Right cardiac atrium (tissue), 5 donors: Measurements from ENCODE around the gene ZMYND11. TPM values are rescaled to one million over a fixed set of nuclear protein-coding genes. Genes with fewer than 3 reads are reported as not detected.

Experiments
- ATAC-seq, 2 donors: fragments of 200-7000 bp; cut with Tn5 transposase; one replicate each; pipeline versions ENCODE4 v1.8.0 to v1.9.1; 2020; ENCODE audit warnings: moderate library complexity in 2 of 2, mild to moderate bottlenecking in 1 of 2
- DNase-seq, 3 donors: peaks; one replicate each; pipeline ENCODE4 v3.0.0-alpha.2; 2020
- H3K27ac ChIP-seq: one replicate; pipeline ENCODE4 v1.5.1; 2013; ENCODE audit warnings: mild to moderate bottlenecking, low read length, control low read depth, moderate library complexity
- H3K27me3 ChIP-seq: one replicate; pipeline ENCODE4 v1.6.1; 2013; ENCODE audit not compliant: control insufficient read depth, insufficient read depth
- H3K4me1 ChIP-seq: one replicate; pipeline ENCODE4 v1.6.1; 2013; ENCODE audit warnings: low read length; ENCODE audit not compliant: control insufficient read depth, insufficient read depth
- H3K4me3 ChIP-seq: one replicate; pipeline ENCODE4 v1.5.1; 2013; ENCODE audit warnings: low read length, control low read depth
- H3K9me3 ChIP-seq: one replicate; pipeline ENCODE4 v1.6.1; 2013; ENCODE audit warnings: low read length; ENCODE audit not compliant: control insufficient read depth
- WGBS: extraction: QIAGEN DNeasy Blood & Tissue Kit; methylation state at CpG from one replicate; pipeline ENCODE4 v1.1.7; 2013; 5-methylcytosine and 5-hydroxymethylcytosine counted together
- intact Hi-C, 4 donors: fragments of 100-400 bp; cut with DNase I; formaldehyde crosslinking; loops; one replicate each; pipeline versions ENCODE4 v1.11.0 to v1.14.0; 2022 to 2023
- polyA plus RNA-seq: library from polyadenylated mRNA; stranded (reverse); fragments of 200-250 nt; gene quantifications from one replicate; pipeline ENCODE4 v1.2.3, GENCODE V29; 2013
- total RNA-seq, 4 donors: library from RNA; stranded (reverse); fragmentation: NEBNext Ultra II Directional; extraction: Animal tissue kit (Norgen Biotek cat#: 25700); gene quantifications; one replicate each; pipeline ENCODE4 v1.2.1, GENCODE V29; 2021
- donor health status: healthy with polysubstance abuse.
- donor health status: DM: no; HTN: yes; CAD: no.
- donor health status: DM: no; HTN: no; CAD: no.
- donor health status: DM: no; HTN: yes; CAD: no; lungs with severe emphysema.
- donor health status: DM: yes; HTN: yes; CAD: no.

ZMYND11 gene
- total and polyA plus RNA-seq, 5 donors = 42.2 to 89.4 (median 83.4) TPM

DNA sequence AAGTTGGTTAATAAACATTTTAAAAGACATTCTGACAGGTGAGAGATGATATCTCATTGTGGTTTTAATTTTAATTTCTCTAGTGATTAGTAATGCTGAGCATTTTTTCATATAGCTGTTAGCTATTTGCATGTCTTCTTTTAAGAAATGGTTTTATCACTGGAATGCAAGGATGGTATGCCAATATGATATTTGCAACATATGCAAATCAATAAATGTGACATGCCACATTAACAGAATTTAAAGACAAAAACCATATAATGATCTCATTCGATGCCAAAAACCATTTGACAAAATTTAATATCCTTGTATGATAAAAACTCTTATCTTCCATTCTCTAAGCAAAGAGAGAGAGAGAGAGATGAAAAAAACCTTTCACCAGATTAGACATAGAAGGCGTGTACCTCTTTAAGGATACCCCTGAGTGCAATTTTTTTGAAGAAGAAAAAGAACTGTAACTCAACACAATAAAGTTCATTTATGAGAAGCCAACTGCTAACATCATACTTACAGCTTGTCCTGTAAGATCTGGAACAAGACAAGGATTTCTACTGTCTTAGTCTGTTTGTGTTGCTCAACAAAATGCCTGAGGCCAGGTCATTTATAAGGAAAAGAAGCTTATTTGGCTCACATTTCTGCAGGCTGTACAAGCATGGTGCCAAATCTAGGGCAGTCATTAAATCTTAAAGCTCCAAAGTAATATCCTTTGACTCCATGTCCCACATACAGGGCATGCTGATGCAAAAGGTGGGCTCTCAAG lies 39.7 kb upstream of the ZMYND11 start:
- Histone ChIP-seq H3K27ac (no peak overlapping the region), H3K4me3 (no peak overlapping the region), H3K9me3 (no peaks in the 10 kb centered on the region), H3K4me1 (no peaks in the 10 kb centered on the region), H3K27me3 (no peaks in the 10 kb centered on the region)
- DNase-seq (no peak), ATAC-seq (no peak)
- WGBS = 58% methylated on average over 2 of the region's 2 CpGs
- intact Hi-C loops = no loop called here

GRCh38 chr10:96466-96865 lies 38.8 kb upstream of the ZMYND11 start:
- Histone ChIP-seq H3K4me1 (no peaks in the 10 kb centered on the region), H3K4me3 (no peak overlapping the region), H3K9me3 (no peaks in the 10 kb centered on the region), H3K27me3 (no peaks in the 10 kb centered on the region), H3K27ac (no peak overlapping the region)
- ATAC-seq = no peak
- 9% methylated on average over 1 of the region's 1 CpG for whole genome bisulfite sequencing
- intact Hi-C loops = no loop called here
- DNase-seq = no peak

DNA sequence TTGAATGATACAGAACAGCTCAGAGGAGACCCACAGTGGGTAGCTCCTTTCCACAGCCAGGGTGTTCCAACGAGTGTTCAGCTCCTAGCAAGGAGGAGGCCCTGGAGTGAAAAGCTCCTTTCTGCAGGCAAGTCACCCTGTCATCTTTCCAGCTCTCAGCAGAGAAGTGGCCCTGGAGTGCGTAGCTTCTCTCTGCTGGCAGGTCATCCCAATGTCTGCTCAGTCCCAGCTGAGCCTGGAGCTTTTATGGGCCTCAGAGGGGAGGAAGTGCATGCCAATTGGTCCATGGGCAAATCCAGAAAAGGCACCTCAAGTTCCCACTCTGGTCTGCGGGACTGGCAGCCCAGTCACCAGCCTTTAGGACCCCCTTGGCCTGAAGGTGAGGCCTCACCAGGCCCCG lies 30.8 kb upstream of the ZMYND11 start:
- H3K9me3 ChIP-seq = no peaks in the 10 kb centered on the region
- H3K27me3 ChIP-seq = no peaks in the 10 kb centered on the region
- WGBS = 82% methylated on average over 4 of the region's 4 CpGs
- H3K4me1 ChIP-seq = no peaks in the 10 kb centered on the region
- no peak overlapping the region for H3K27ac ChIP-seq
- no peak for DNase-seq
- intact Hi-C loops = no loop called here
- H3K4me3 ChIP-seq = no peak overlapping the region
- ATAC-seq = no peak

GRCh38 chr10:104862-105565 lies 30.2 kb upstream of the ZMYND11 start:
- ATAC-seq = peak; percentile 25 to 51
- Histone ChIP-seq H3K9me3 (no peaks in the 10 kb centered on the region), H3K4me3 (no peak overlapping the region), H3K27me3 (no peaks in the 10 kb centered on the region), H3K4me1 (no peaks in the 10 kb centered on the region), H3K27ac (no peak overlapping the region)
- intact Hi-C loops = no loop called here
- 88% methylated on average over 16 of the region's 16 CpGs for WGBS
- no peak for DNase-seq

DNA sequence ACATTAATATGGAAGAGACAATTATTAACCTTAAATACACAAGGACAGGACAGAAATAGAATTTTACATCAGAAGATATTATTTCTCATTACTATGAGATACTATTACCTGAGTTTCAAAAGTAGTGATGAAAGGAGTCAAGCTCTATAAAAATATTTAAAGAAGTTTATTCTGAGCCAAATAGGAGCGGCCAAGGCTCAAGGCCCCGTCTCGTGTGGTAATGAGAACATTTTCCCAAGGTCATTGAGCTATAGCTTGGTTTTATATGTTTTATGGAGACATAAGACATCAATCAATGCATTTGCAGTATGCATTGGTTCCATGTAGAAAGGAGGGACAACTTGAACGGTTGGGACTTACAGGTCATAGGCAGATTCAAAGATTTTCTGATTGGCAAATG lies 29.4 kb upstream of the ZMYND11 start:
- H3K4me1 ChIP-seq = no peaks in the 10 kb centered on the region
- 91% methylated on average over 4 of the region's 4 CpGs for WGBS
- H3K27me3 ChIP-seq = no peaks in the 10 kb centered on the region
- no peak overlapping the region for H3K27ac ChIP-seq
- H3K9me3 ChIP-seq = no peaks in the 10 kb centered on the region
- ATAC-seq = no peak
- intact Hi-C loops = no loop called here
- no peak for DNase-seq
- no peak overlapping the region for H3K4me3 ChIP-seq

DNA sequence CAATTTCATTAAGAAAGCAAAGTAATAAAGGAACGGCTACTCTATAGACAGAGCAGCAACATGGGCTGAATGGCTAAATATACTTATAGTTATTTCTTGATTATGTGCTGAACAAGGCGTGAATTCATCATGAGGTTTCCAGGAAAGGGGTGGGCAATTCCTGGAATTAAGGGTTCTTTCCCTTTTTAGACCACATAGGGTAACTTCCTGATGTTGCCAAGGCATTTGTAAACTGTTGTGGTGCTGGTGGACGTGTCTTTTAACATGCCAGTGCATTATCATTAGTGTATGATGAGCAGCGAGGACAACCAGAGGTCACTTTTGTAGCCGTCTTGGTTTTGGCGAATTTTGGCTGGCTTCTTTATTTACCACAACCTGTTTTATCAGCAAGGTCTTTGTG lies 28.5 kb upstream of the ZMYND11 start:
- no peak overlapping the region for H3K4me3 ChIP-seq
- no peak for ATAC-seq
- 49% methylated on average over 6 of the region's 6 CpGs for WGBS
- intact Hi-C loops = no loop called here
- no peaks in the 10 kb centered on the region for H3K4me1 ChIP-seq
- no peaks in the 10 kb centered on the region for H3K9me3 ChIP-seq
- H3K27ac ChIP-seq = no peak overlapping the region
- H3K27me3 ChIP-seq = no peaks in the 10 kb centered on the region
- DNase-seq = no peak

- Histone ChIP-seq H3K27ac (no peak overlapping the region), H3K9me3 (no peaks in the 10 kb centered on the region), H3K27me3 (no peaks in the 10 kb centered on the region), H3K4me3 (no peak overlapping the region), H3K4me1 (no peaks in the 10 kb centered on the region)
- ATAC-seq (no peak), DNase-seq (no peak)
- intact Hi-C loops = no loop called here
- WGBS = 69% methylated on average over 3 of the region's 3 CpGs
These were observed 23.0 kb upstream of the ZMYND11 start for GRCh38 chr10:112246-112645.

DNA sequence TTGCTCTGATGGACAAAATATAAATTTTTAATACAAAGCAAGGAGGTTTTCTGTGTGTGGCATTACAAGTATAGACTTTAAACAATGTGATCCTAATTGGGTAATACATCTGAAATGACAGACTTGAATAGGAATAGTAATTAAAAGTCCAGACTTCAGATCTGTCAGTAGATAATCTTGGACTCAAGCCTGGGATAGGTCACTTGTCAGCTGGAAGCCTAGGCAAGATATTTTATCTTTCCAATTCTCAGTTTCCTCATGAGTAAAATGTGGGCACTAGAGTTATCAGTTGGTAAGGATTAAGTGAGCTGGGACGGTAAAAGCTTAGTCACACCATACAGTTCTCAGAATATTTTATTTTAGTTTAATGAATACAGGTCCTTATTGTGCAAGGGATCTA lies 10.4 kb upstream of the ZMYND11 start:
- H3K27ac ChIP-seq = no peak overlapping the region
- DNase-seq (no peak), ATAC-seq (no peak)
- no peak overlapping the region for H3K4me3 ChIP-seq
- intact Hi-C loops = no loop called here
- H3K27me3 ChIP-seq = no peaks in the 10 kb centered on the region
- no peaks in the 10 kb centered on the region for H3K4me1 ChIP-seq
- H3K9me3 ChIP-seq = no peaks in the 10 kb centered on the region
- WGBS = 82% methylated on average over 1 of the region's 1 CpG

DNA sequence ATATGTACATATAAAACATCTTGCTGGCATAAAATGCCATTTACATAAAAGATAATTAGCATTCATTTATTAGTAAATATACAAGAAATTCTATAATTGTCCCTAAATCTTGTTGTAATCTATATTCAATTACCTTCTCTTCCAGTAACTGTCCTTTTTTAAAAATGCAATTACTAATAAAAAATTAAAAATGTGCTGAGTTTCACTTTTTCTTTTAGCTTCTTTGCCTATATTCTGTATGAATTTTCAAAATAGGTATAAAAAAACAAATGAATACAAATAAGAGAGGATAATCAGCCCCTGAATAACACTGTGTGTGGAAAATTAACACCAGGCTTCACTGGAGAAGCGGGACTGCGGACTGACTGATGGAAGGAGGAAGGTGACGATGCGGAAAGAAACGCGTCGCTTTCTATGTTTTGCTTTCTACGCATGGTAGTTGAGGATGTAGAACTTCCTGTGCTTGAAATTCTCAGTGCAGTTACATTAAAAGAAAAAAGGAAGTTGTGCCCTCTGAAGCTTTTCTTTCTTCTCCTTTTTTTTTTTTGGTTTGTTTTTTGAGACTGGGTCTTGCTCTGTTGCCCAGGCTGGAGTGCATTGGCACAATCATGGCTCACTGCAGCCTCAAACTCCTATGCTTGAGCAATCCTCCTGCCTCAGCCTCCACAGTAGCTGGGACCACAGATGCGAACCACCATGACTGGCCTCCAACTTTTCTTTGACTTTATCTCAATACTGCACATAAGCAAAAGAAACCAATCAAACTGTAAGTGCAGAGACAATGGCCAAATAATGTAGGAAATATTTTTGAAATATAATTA lies 7.4 kb upstream of the ZMYND11 start:
- DNase-seq (peak in 1 of 3 donors; percentile 48), ATAC-seq (peak in 1 of 2 donors; percentile 39)
- no peaks in the 10 kb centered on the region for H3K9me3 ChIP-seq
- H3K27me3 ChIP-seq = no peaks in the 10 kb centered on the region
- no peak overlapping the region for H3K27ac ChIP-seq
- intact Hi-C loops = no loop called here
- H3K4me1 ChIP-seq = peaks cover 2% of the 10 kb centered on the region
- peak overlapping the region; percentile 9 for H3K4me3 ChIP-seq
- WGBS = 61% methylated on average over 9 of the region's 9 CpGs

- ATAC-seq (no peak), DNase-seq (no peak)
- Histone ChIP-seq H3K27ac (no peak overlapping the region), H3K27me3 (no peaks in the 10 kb centered on the region), H3K4me1 (peaks cover 2% of the 10 kb centered on the region), H3K4me3 (no peak overlapping the region), H3K9me3 (no peaks in the 10 kb centered on the region)
- intact Hi-C loops = no loop called here
- WGBS = 34% methylated on average over 4 of the region's 4 CpGs
These were observed 5.4 kb upstream of the ZMYND11 start for GRCh38 chr10:129810-130209.
